Hepatocyte (in vitro differentiated cells): ENCODE measurements around the gene USHBP1. TPM values are rescaled to one million over a fixed set of nuclear protein-coding genes. Genes with fewer than 3 reads are reported as not detected.

Source experiments
- DNase-seq: peaks from one replicate; pipeline ENCODE4 v3.0.0-alpha.2; 2016; ENCODE audit warnings: low spot score
- H2AFZ ChIP-seq: fragments of 200-600 bp; sonication (generic); 2 replicates; pipeline ENCODE4 v1.6.0; 2016; ENCODE audit warnings: antibody characterized with exemption, mild to moderate bottlenecking
- H3K27ac ChIP-seq: fragments of 200-600 bp; sonication (generic); 2 replicates; pipeline ENCODE4 v1.5.1; 2016; ENCODE audit warnings: mild to moderate bottlenecking
- H3K27me3 ChIP-seq: fragments of 200-600 bp; sonication (generic); 2 replicates; pipeline ENCODE4 v1.6.1; 2016
- H3K36me3 ChIP-seq: fragments of 200-600 bp; sonication (generic); replicated peaks from 2 replicates; pipeline ENCODE4 v1.5.1; 2016; ENCODE audit warnings: low read depth; ENCODE audit not compliant: insufficient read depth
- H3K4me1 ChIP-seq: fragments of 200-600 bp; sonication (generic); 2 replicates; pipeline ENCODE4 v1.5.1; 2016; ENCODE audit warnings: mild to moderate bottlenecking, moderate library complexity; ENCODE audit not compliant: insufficient read depth
- H3K4me2 ChIP-seq: fragments of 200-600 bp; sonication (generic); 2 replicates; pipeline ENCODE4 v1.6.0; 2016
- H3K4me3 ChIP-seq: fragments of 200-600 bp; sonication (generic); 2 replicates; pipeline ENCODE4 v1.5.1; 2016; ENCODE audit warnings: mild to moderate bottlenecking
- H3K79me2 ChIP-seq: fragments of 200-600 bp; sonication (generic); 2 replicates; pipeline ENCODE4 v1.6.0; 2017; ENCODE audit warnings: mild to moderate bottlenecking
- H3K9me2 ChIP-seq: fragments of 200-600 bp; sonication (generic); replicated peaks from 2 replicates; pipeline ENCODE4 v1.6.0; 2017; ENCODE audit warnings: mild to moderate bottlenecking; ENCODE audit not compliant: insufficient read depth
- H3K9me3 ChIP-seq: fragments of 200-600 bp; sonication (generic); 2 replicates; pipeline ENCODE4 v1.5.1; 2016; ENCODE audit warnings: low read depth, mild to moderate bottlenecking
- H4K20me1 ChIP-seq: fragments of 200-600 bp; sonication (generic); 2 replicates; pipeline ENCODE4 v1.6.0; 2016; ENCODE audit warnings: mild to moderate bottlenecking; ENCODE audit not compliant: insufficient read depth, poor library complexity, severe bottlenecking
- CTCF ChIP-seq: fragments of 200-600 bp; sonication (generic); IDR thresholded peaks from 2 replicates; pipeline ENCODE4 v1.5.1; 2016; ENCODE audit warnings: antibody characterized with exemption, mild to moderate bottlenecking; ENCODE audit not compliant: poor library complexity
- EZH2 ChIP-seq: fragments of 200-600 bp; sonication (generic); IDR thresholded peaks from 2 replicates; pipeline ENCODE4 v1.6.1; 2016; ENCODE audit warnings: antibody characterized with exemption, mild to moderate bottlenecking, borderline replicate concordance
- EZH2phosphoT487 ChIP-seq: fragments of 200-600 bp; sonication (generic); IDR thresholded peaks from one replicate; pipeline ENCODE4 v1.6.1; 2018; ENCODE audit warnings: antibody characterized with exemption, mild to moderate bottlenecking, low read depth, moderate library complexity; ENCODE audit not compliant: unreplicated experiment, severe bottlenecking
- WGBS: methylation state at CpG from one replicate; pipeline ENCODE4 v1.1.6; 2016; ENCODE audit warnings: low lambda C conversion rate; ENCODE audit errors: missing lambda C conversion rate; 5-methylcytosine and 5-hydroxymethylcytosine counted together
- polyA plus RNA-seq: library from polyadenylated mRNA; unstranded; fragments of >200 nt; fragmentation: Nextera tagmentation; extraction: Ambion mirVana; gene quantifications from 2 replicates; pipeline ENCODE4 v1.2.1, GENCODE V29; 2016
- total RNA-seq: library from RNA; depleted of rRNA; stranded (reverse); fragments of >200 nt; gene quantifications from 2 replicates; pipeline ENCODE4 v1.2.3, GENCODE V29; 2014

The USHBP1 gene
- total and polyA plus RNA-seq, 2 experiments from 2014 or later, result 0.98 TPM; not detected in 1

GRCh38 chr19:17211547-17212446, 52.7 kb downstream of the USHBP1 start:
- Histone ChIP-seq H3K36me3 (no peaks in the 10 kb centered on the region), H3K27me3 (no peaks in the 10 kb centered on the region), H3K27ac (no peak overlapping the region), H3K9me2 (no peaks in the 10 kb centered on the region), H3K9me3 (no peaks in the 10 kb centered on the region), H3K4me1 (peaks cover 6% of the 10 kb centered on the region), H4K20me1 (no peaks in the 10 kb centered on the region), H3K4me2 (no peak overlapping the region), H2AFZ (no peak overlapping the region), H3K4me3 (no peak overlapping the region), H3K79me2 (peaks cover 12% of the 10 kb centered on the region)
- WGBS, result 98% methylated on average over 29 of the region's 58 CpGs
- DNase-seq, result peak; percentile 4
- no peak for TF ChIP-seq EZH2phosphoT487
- no peak for TF ChIP-seq EZH2
- no peak for TF ChIP-seq CTCF

- Histone ChIP-seq H2AFZ (no peak overlapping the region), H3K4me2 (no peak overlapping the region), H3K4me1 (peaks cover 6% of the 10 kb centered on the region), H3K36me3 (no peaks in the 10 kb centered on the region), H3K9me2 (no peaks in the 10 kb centered on the region), H3K27me3 (no peaks in the 10 kb centered on the region), H3K4me3 (no peak overlapping the region), H3K79me2 (peaks cover 6% of the 10 kb centered on the region), H3K27ac (no peak overlapping the region), H3K9me3 (no peaks in the 10 kb centered on the region), H4K20me1 (no peaks in the 10 kb centered on the region)
- 98% methylated on average over 14 of the region's 14 CpGs for WGBS
- no peak for TF ChIP-seq CTCF
- no peak for TF ChIP-seq EZH2phosphoT487
- TF ChIP-seq EZH2, result no peak
- peak; percentile 7 for DNase-seq
These were observed 54.2 kb downstream of the USHBP1 start for GRCh38 chr19:17210296-17210695.

- Histone ChIP-seq H4K20me1 (no peaks in the 10 kb centered on the region), H3K4me2 (no peak overlapping the region), H3K36me3 (no peaks in the 10 kb centered on the region)
These were observed 55.2 kb downstream of the USHBP1 start for GRCh38 chr19:17209126-17210036.

More at GRCh38 chr19:17209126-17210036, 55.2 kb downstream of the USHBP1 start:
- H3K9me2 ChIP-seq, result no peaks in the 10 kb centered on the region
- peaks cover 2% of the 10 kb centered on the region for H3K79me2 ChIP-seq
- no peak overlapping the region for H2AFZ ChIP-seq
- H3K27ac ChIP-seq, result no peak overlapping the region
- peak; percentile 16 for DNase-seq
- H3K27me3 ChIP-seq, result no peaks in the 10 kb centered on the region
- WGBS, result 84% methylated on average over 25 of the region's 28 CpGs
- peaks cover 1% of the 10 kb centered on the region for H3K4me1 ChIP-seq
- TF ChIP-seq CTCF (no peak), EZH2 (no peak), EZH2phosphoT487 (no peak)
- no peak overlapping the region for H3K4me3 ChIP-seq
- no peaks in the 10 kb centered on the region for H3K9me3 ChIP-seq
